Karpas-422 (cell line): Measurements from ENCODE around the gene DPH5. TPM values are rescaled to one million over a fixed set of nuclear protein-coding genes. Genes with fewer than 3 reads are reported as not detected.

ENCODE experiments used
- DNase-seq: peaks from one replicate; pipeline ENCODE4 v3.0.0-alpha.2; 2015
- H2AFZ ChIP-seq: fragments of 200-600 bp; sonication (generic); 2 replicates; pipeline ENCODE4 v1.6.1; 2014; ENCODE audit warnings: antibody characterized with exemption, low read length, mixed read lengths
- H3K27ac ChIP-seq: fragments of 200-600 bp; sonication (generic); 2 replicates; pipeline ENCODE4 v1.5.1; 2014; ENCODE audit warnings: mild to moderate bottlenecking, low read length, moderate library complexity
- H3K27me3 ChIP-seq: fragments of 200-600 bp; sonication (generic); 2 replicates; pipeline ENCODE4 v1.6.1; 2014; ENCODE audit warnings: low read length, mixed read lengths
- H3K36me3 ChIP-seq: fragments of 200-600 bp; sonication (generic); 2 replicates; pipeline ENCODE4 v1.6.1; 2014; ENCODE audit warnings: low read length, mixed read lengths; ENCODE audit not compliant: insufficient read depth
- H3K4me1 ChIP-seq: fragments of 200-600 bp; sonication (generic); 2 replicates; pipeline ENCODE4 v1.6.1; 2014; ENCODE audit warnings: mild to moderate bottlenecking, low read length, mixed read lengths
- H3K4me2 ChIP-seq: fragments of 200-600 bp; sonication (generic); 2 replicates; pipeline ENCODE4 v1.6.1; 2014; ENCODE audit warnings: low read length, low read depth, mild to moderate bottlenecking; ENCODE audit not compliant: poor library complexity, severe bottlenecking
- H3K4me3 ChIP-seq: fragments of 200-600 bp; sonication (generic); 2 replicates; pipeline ENCODE4 v1.5.1; 2014; ENCODE audit warnings: mild to moderate bottlenecking, antibody characterized with exemption, low read length, mixed read lengths
- H3K79me2 ChIP-seq: fragments of 200-600 bp; sonication (generic); 2 replicates; pipeline ENCODE4 v1.6.1; 2014; ENCODE audit warnings: mild to moderate bottlenecking, low read length, mixed read lengths
- H3K9ac ChIP-seq: fragments of 200-600 bp; sonication (generic); 2 replicates; pipeline ENCODE4 v1.6.0; 2014; ENCODE audit warnings: low read length
- H3K9me2 ChIP-seq: fragments of 200-600 bp; sonication (generic), shearing (Covaris generic); replicated peaks from 2 replicates; pipeline ENCODE4 v1.6.0; 2014; ENCODE audit warnings: mild to moderate bottlenecking, low read length, moderate library complexity; ENCODE audit not compliant: insufficient read depth
- H3K9me3 ChIP-seq: fragments of 300-700, 200-600 bp; sonication (generic); 2 replicates; pipeline ENCODE4 v1.6.1; 2014; ENCODE audit warnings: low read length, mixed read lengths
- H4K20me1 ChIP-seq: fragments of 200-600 bp; sonication (generic); 2 replicates; pipeline ENCODE4 v1.6.1; 2014; ENCODE audit warnings: mild to moderate bottlenecking, antibody characterized with exemption, low read length, low read depth; ENCODE audit not compliant: insufficient read depth
- total RNA-seq: library from RNA; depleted of rRNA; stranded (reverse); fragments of >200 nt; shearing (Covaris generic); gene quantifications from 2 replicates; pipeline ENCODE4 v1.2.3, GENCODE V29; 2014; ENCODE audit warnings: low replicate concordance

DPH5 gene
- total RNA-seq, 1 experiment from 2014 or later: 16.6 TPM

GRCh38 chr1:101005871-101006270 lies 19.7 kb downstream of the DPH5 start:
- Histone ChIP-seq H3K36me3 (peaks cover 18% of the 10 kb centered on the region), H3K9ac (no peak overlapping the region), H3K27ac (no peak overlapping the region), H3K27me3 (no peaks in the 10 kb centered on the region), H3K79me2 (peaks cover 6% of the 10 kb centered on the region; the same call in 1 of the 2 replicates), H2AFZ (no peak overlapping the region), H3K9me3 (no peaks in the 10 kb centered on the region), H3K4me2 (no peak overlapping the region), H3K9me2 (no peaks in the 10 kb centered on the region), H3K4me3 (no peak overlapping the region), H4K20me1 (no peaks in the 10 kb centered on the region), H3K4me1 (peaks cover 30% of the 10 kb centered on the region)
- no peak for DNase-seq

- Histone ChIP-seq H3K9me3 (no peaks in the 10 kb centered on the region), H3K4me1 (peaks cover 30% of the 10 kb centered on the region), H3K9me2 (no peaks in the 10 kb centered on the region), H3K4me3 (no peak overlapping the region), H2AFZ (no peak overlapping the region), H3K27me3 (no peaks in the 10 kb centered on the region), H3K36me3 (peaks cover 18% of the 10 kb centered on the region), H3K79me2 (peaks cover 6% of the 10 kb centered on the region; the same call in 1 of the 2 replicates), H3K27ac (no peak overlapping the region), H3K9ac (no peak overlapping the region), H4K20me1 (no peaks in the 10 kb centered on the region), H3K4me2 (no peak overlapping the region)
- no peak for DNase-seq
These were observed 20.4 kb downstream of the DPH5 start for GRCh38 chr1:101005183-101005582.

- no peak overlapping the region for H3K9ac ChIP-seq
- H3K9me3 ChIP-seq: no peaks in the 10 kb centered on the region
- no peak overlapping the region for H3K27ac ChIP-seq
- no peak overlapping the region for H3K4me2 ChIP-seq
- H3K36me3 ChIP-seq: peaks cover 18% of the 10 kb centered on the region
- no peak for DNase-seq
- H4K20me1 ChIP-seq: no peaks in the 10 kb centered on the region
- peaks cover 6% of the 10 kb centered on the region; the same call in 1 of the 2 replicates for H3K79me2 ChIP-seq
- H2AFZ ChIP-seq: no peak overlapping the region
- peaks cover 30% of the 10 kb centered on the region for H3K4me1 ChIP-seq
- H3K9me2 ChIP-seq: no peaks in the 10 kb centered on the region
- no peak overlapping the region for H3K4me3 ChIP-seq
- H3K27me3 ChIP-seq: no peaks in the 10 kb centered on the region
These were observed 20.9 kb downstream of the DPH5 start for GRCh38 chr1:101004670-101005069.

GRCh38 chr1:101004061-101004460 lies 21.5 kb downstream of the DPH5 start:
- no peaks in the 10 kb centered on the region for H4K20me1 ChIP-seq
- H2AFZ ChIP-seq: no peak overlapping the region
- peaks cover 18% of the 10 kb centered on the region for H3K36me3 ChIP-seq
- peaks cover 30% of the 10 kb centered on the region for H3K4me1 ChIP-seq
- H3K4me2 ChIP-seq: no peak overlapping the region
- no peaks in the 10 kb centered on the region for H3K9me3 ChIP-seq
- no peak overlapping the region for H3K9ac ChIP-seq
- no peak for DNase-seq
- no peaks in the 10 kb centered on the region for H3K27me3 ChIP-seq
- H3K4me3 ChIP-seq: no peak overlapping the region
- no peak overlapping the region; the same call in 1 of the 2 replicates for H3K27ac ChIP-seq
- no peaks in the 10 kb centered on the region for H3K9me2 ChIP-seq
- H3K79me2 ChIP-seq: peaks cover 6% of the 10 kb centered on the region; the same call in 1 of the 2 replicates

- peaks cover 6% of the 10 kb centered on the region; the same call in 1 of the 2 replicates for H3K79me2 ChIP-seq
- H3K4me3 ChIP-seq: no peak overlapping the region
- peaks cover 23% of the 10 kb centered on the region for H3K36me3 ChIP-seq
- no peak overlapping the region; the same call in 1 of the 2 replicates for H3K27ac ChIP-seq
- peak overlapping the region; percentile 15 for H3K4me2 ChIP-seq
- no peak overlapping the region for H2AFZ ChIP-seq
- H3K9me2 ChIP-seq: no peaks in the 10 kb centered on the region
- no peak for DNase-seq
- no peak overlapping the region for H3K9ac ChIP-seq
- H3K4me1 ChIP-seq: peaks cover 30% of the 10 kb centered on the region
- no peaks in the 10 kb centered on the region for H3K27me3 ChIP-seq
- H4K20me1 ChIP-seq: no peaks in the 10 kb centered on the region
- no peaks in the 10 kb centered on the region for H3K9me3 ChIP-seq
These were observed 22.5 kb downstream of the DPH5 start for GRCh38 chr1:101003012-101003650.

- H3K4me2 ChIP-seq: peak overlapping the region; percentile 15
- no peaks in the 10 kb centered on the region for H3K9me3 ChIP-seq
- peaks cover 23% of the 10 kb centered on the region for H3K36me3 ChIP-seq
- H3K4me3 ChIP-seq: no peak overlapping the region
- no peaks in the 10 kb centered on the region for H3K9me2 ChIP-seq
- H3K27ac ChIP-seq: peak overlapping the region; percentile 6; the same call in 1 of the 2 replicates
- DNase-seq: peak; percentile 50
- H4K20me1 ChIP-seq: no peaks in the 10 kb centered on the region
- no peaks in the 10 kb centered on the region for H3K27me3 ChIP-seq
- H3K79me2 ChIP-seq: peaks cover 6% of the 10 kb centered on the region; the same call in 1 of the 2 replicates
- H3K9ac ChIP-seq: no peak overlapping the region
- peaks cover 30% of the 10 kb centered on the region for H3K4me1 ChIP-seq
- no peak overlapping the region for H2AFZ ChIP-seq
These were observed 23.0 kb downstream of the DPH5 start for GRCh38 chr1:101002551-101002950.

- peaks cover 6% of the 10 kb centered on the region; the same call in 1 of the 2 replicates for H3K79me2 ChIP-seq
- H3K4me3 ChIP-seq: no peak overlapping the region
- no peak overlapping the region for H3K27ac ChIP-seq
- no peaks in the 10 kb centered on the region for H3K27me3 ChIP-seq
- H3K9me3 ChIP-seq: no peaks in the 10 kb centered on the region
- H2AFZ ChIP-seq: no peak overlapping the region
- H3K9ac ChIP-seq: no peak overlapping the region
- H3K9me2 ChIP-seq: no peaks in the 10 kb centered on the region
- H3K4me1 ChIP-seq: peaks cover 30% of the 10 kb centered on the region
- DNase-seq: no peak
- H3K4me2 ChIP-seq: no peak overlapping the region
- H3K36me3 ChIP-seq: peaks cover 19% of the 10 kb centered on the region
- no peaks in the 10 kb centered on the region for H4K20me1 ChIP-seq
These were observed 25.3 kb downstream of the DPH5 start for GRCh38 chr1:101000131-101000873.

GRCh38 chr1:100998426-100998825 lies 27.2 kb downstream of the DPH5 start:
- no peak overlapping the region for H3K4me2 ChIP-seq
- no peaks in the 10 kb centered on the region for H3K27me3 ChIP-seq
- no peak overlapping the region for H3K9ac ChIP-seq
- peaks cover 20% of the 10 kb centered on the region for H3K36me3 ChIP-seq
- H3K9me2 ChIP-seq: no peaks in the 10 kb centered on the region
- H3K4me3 ChIP-seq: no peak overlapping the region
- no peak overlapping the region for H2AFZ ChIP-seq
- H3K79me2 ChIP-seq: peaks cover 6% of the 10 kb centered on the region; the same call in 1 of the 2 replicates
- no peak for DNase-seq
- no peak overlapping the region for H3K27ac ChIP-seq
- no peaks in the 10 kb centered on the region for H3K9me3 ChIP-seq
- H3K4me1 ChIP-seq: peaks cover 20% of the 10 kb centered on the region
- no peaks in the 10 kb centered on the region for H4K20me1 ChIP-seq
